Dermis blood vessel endothelial cell (primary cell): Measurements from ENCODE around the gene CREBBP. TPM values are rescaled to one million over a fixed set of nuclear protein-coding genes. Genes with fewer than 3 reads are reported as not detected.
"Not testable (repeated sequence)": the region's sequence is repeated elsewhere in the genome, so short reads cannot be mapped to it uniquely, and the experiment has no call there.

Source experiments
- DNase-seq: peaks from one replicate; pipeline ENCODE4 v3.0.0; 2010
- total RNA-seq: library from RNA; depleted of rRNA; stranded (reverse); fragments of >200 nt; gene quantifications from 2 replicates; pipeline ENCODE4 v1.2.3, GENCODE V29; 2014

Gene CREBBP
- total RNA-seq: 19.2 and 21.4 TPM in 2 replicates

- DNase-seq: peak; percentile 92
Measured at GRCh38 chr16:3880623-3881498, at the start of gene CREBBP. CREBBP (minus strand) TSS chr16:3880713; CDS start chr16:3879916, 797 bp downstream.

DNA sequence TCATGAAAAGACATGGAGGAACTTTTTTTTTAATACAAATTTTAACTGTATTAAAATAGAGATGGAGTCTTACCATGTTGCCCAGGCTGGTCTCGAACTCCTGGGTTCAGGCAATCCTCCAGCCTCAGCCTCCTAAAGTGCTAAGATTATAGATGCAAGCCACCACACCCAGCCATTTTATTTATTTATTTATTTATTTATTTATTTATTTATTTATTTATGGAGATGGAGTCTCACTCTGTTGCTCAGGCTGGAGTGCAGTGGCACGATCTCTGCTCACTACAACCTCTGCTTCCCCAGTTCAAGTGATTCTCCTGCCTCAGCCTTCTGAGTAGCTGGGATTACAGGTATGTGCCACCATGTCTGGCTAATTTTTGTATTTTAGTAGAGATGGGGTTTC lies 46.6 kb upstream of the CREBBP start:
- not testable (repeated sequence) for DNase-seq

DNA sequence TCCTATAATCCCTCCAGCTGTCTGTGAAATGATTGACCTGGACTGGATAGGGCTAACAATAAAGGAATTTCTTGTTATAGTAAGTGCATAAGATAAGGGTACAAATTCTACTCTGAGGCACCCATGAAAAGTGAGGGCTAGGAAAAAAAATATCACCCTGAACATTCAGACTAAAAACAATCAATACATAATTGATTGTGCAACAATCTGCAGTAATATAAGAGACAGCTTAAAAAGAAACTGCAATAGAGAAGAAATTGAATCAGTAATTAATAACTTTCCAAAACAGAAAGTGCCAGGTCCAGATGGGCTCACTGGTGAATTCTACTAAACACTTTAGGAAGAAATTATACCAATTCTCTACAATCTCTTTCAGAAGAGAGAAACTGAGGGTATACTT lies 44.2 kb upstream of the CREBBP start:
- no peak for DNase-seq

DNA sequence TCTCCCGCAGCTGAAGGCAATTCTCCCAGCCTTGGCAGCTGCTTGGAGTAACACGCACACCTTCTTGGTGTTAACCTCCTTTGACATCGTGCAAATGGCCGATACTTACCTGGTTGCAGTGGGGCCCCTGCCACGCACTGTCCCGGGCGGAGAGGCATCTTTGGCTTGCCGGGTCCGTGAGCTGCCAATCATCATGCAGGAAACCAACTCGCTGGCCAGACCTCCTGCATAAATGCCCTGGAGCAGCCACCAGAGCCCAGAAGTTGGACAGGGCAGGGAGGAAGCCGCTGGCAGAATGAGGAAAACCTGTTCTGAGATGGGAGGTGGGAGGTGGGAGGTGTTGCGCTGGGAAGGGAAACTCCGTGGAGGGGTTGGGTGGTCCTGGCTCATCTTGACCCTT lies 41.7 kb upstream of the CREBBP start:
- no peak for DNase-seq

DNA sequence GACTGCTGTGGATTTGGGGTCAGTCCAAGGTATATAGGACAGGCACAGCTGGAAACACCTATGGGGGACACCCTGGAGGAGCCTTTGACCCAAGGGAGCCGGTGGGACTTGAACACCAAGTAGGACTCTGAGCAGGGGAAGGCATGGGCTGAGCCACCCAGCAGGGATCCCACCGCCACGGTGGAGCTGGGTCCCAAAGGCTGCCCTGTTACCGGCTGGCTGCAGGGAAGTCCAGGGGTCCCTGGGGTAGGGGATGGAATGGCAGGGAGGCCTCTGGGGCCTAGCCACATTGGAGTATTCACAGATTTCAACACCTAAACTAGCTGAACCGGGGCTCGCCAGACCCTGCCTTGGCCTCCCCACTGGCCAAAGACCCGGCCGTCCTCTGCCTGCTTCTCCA lies 39.7 kb upstream of the CREBBP start:
- no peak for DNase-seq

DNA sequence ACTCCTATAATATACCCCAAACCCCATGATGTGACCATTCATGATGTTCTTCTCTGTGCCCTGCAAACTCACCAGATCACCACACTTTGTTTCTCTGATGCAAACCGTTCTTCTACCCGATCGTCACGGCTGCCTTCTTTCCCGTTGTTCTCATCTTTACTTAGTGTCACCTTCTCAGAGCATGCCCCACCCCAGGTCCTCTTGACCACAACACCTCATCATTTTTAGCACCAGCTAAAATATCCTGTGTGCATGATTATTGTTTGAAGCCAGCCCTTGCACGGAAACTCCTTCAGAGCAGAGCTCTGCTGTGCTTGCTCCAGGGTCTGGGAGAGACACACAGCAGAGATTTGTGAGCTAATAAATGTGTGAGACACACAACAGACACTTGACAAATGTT lies 38.9 kb upstream of the CREBBP start:
- DNase-seq: no peak

GRCh38 chr16:3915426-3916260 lies 35.1 kb upstream of the CREBBP start:
- DNase-seq: no peak

GRCh38 chr16:3912897-3913296 lies 32.4 kb upstream of the CREBBP start:
- DNase-seq: no peak

GRCh38 chr16:3912373-3912772 lies 31.9 kb upstream of the CREBBP start:
- no peak for DNase-seq

DNA sequence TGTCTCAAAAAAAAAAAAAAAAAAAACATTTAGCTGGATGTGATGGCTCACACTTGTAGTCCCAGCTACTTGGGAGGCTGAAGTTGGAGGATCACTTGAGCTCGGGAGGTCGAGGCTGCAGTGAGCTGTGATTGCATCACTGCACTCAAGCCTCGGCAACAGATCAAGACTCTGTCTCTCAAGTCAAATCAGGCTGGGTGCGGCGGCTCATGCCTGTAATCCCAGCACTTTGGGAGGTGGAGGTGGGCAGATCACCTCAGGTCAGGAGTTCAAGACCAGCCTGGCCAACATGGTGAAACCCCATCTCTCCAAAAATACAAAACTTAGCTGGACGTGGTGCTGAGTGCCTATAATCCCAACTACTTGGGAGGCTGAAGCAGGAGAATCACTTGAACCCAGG lies 31.2 kb upstream of the CREBBP start:
- DNase-seq: not testable (repeated sequence)

- no peak for DNase-seq
Measured at GRCh38 chr16:3909791-3910583, 29.5 kb upstream of the CREBBP start.

DNA sequence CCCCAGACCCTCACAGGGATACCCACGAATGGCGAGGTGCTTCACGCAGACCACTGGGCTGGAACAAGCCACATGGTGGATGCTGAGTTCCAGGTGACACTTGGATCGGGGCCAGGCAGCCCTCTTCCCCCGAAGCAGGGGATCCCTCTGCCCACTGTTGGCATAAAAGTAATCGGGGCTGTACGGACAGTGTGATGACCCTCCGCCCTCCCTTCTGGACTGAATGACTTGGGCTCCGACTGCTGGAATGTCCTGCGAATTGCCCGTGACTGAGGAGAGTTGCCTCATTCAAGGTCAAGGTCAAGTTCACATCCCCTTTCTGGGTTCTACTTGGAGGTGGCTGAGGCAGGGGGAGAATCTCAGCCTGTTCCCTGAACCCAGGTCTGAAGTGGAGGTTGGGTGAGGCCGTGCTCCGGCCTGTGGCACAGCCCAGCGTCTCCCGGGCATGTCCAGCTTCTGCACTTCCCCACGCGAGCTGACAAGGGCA lies 28.5 kb upstream of the CREBBP start:
- DNase-seq: no peak

DNA sequence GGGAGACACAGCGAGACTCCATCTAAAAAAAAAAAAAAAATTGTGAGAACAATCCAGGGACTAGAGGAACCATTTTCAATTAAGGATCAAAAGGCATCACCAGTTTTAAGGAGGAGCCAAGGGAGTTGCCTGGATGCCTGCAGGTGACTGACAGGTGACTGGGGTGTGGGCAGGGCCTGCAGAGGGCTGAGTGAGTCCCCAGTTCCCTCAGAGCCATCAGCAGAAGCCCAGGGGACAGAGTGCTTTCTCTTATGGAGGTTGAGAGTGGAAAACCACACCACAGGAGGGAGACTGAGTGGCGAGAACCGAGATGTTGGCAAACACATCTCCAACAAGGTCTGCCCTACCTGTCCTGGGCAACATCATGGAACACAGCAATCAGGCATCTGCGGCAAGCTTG lies 27.1 kb upstream of the CREBBP start:
- DNase-seq: no peak

GRCh38 chr16:3906363-3906762 lies 25.9 kb upstream of the CREBBP start:
- DNase-seq: no peak

DNA sequence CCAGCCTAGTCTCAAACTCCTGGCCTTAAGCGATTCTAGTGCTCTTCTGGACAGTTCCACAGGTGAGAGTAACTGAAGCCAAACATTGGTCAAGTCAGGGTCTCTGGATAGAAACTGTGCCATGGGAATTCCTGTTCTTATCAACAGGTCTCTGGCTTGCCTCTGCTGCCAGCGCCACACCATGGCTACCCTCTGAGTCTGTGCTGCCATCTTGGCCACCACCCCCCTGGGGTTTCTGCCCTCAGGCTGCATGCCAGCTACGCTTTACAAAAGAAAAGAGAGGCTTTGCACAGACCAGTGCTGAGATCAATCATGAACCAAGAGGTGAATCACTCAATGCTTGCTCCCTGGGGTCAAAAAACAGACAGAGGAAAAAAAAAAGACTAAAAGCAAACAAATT lies 24.4 kb upstream of the CREBBP start:
- DNase-seq: no peak

DNA sequence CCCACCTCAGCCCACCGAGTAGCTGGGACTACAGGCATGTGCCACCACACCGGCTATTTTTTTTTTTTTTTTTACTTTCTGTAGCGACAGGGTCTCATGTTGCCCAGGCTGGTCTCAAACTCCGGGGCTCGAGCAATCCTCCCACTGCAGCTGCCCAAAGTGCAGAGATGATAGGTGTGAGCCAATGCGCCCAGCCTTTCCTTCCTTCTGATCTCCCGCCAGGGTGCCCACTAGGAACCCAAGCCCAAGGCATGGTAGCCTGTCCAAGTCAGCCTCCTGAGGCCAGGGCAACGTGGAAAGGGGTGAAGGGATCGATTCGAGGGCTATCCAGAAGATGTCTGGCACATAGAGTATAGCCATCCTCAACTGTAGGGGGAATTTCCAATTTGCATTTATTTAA lies 9.6 kb upstream of the CREBBP start:
- DNase-seq: no peak

- no peak for DNase-seq
Measured at GRCh38 chr16:3889059-3889458, 8.5 kb upstream of the CREBBP start.

GRCh38 chr16:3885999-3886398 lies 5.5 kb upstream of the CREBBP start:
- not testable (repeated sequence) for DNase-seq

DNA sequence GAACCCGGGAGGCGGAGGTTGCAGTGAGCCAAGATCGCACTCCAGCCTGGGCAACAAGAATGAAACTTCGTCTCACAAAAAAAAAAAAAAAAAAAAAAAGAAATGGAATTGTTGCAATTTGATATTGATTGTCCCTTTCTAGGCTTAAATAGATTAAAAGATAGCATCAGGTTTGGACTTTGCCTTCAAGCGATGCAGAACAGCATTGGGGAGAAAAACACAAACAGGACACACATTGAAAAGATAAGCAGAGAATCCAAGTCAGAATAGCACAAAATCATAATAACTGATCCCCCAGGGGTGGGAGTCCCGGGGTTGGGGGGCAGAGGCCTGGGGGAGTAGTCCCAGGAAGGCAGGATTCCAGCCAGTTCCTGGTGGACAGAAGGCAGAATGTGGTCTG lies 3.9 kb upstream of the CREBBP start:
- no peak for DNase-seq

DNA sequence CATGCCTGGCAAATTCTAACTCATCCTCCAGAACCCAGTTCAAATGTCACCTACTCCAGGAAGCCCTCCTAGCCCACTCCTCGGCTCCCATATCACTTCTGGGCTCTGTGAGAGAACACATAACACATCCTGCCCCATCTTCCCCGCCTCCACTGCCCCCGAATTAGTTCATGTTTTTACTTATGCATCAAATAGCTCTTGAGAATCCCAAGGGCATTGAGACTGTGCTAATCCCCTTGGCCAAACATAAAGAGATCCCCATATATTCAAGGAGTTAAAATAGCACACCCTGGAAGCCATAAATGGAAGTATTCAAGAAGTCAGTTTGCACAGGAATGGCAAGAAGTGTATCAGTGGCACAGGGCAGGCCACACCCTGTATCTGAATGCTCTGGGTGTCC lies 2.0 kb upstream of the CREBBP start:
- no peak for DNase-seq

- DNase-seq: no peak
Measured at GRCh38 chr16:3881499-3881990, 1.0 kb upstream of the CREBBP start.

DNA sequence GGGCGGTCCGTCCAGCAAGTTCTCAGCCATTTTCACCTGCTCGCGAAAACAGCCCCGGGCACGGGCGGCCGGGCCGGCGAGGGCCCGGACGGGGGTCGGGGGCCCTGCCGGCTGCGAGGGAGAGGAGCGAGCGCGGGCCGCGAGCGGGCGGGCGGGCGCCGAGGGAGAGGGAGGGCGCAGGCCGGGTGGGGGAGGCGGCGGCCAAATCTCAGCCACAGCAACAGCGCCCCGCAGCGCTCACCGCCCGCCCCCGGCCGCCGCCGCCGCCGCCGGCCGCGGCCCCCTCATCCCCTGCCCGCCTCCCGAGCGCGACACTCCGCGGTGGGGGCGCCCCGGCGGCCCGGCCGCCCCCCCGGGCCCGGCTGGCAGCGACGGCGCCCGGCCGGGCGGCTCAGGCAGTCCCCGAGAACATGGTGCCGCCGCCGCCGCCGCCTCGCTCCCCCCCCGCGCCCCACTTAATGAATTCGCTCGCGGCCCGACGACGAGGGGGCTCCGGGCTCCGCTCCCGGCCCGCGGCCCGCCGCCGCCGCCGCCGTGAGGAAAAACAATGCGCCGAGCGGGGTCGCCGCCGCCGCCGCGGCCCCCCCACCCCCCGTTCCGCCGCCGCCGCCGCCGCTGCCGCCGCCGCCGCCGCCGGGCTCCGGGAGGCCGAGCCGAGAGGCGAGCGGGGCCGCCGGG lies 487 bp downstream of the CREBBP start:
- DNase-seq: peak; percentile 75
